HL-60 (cell line): Measurements from ENCODE around the gene ARL2BP.

Source experiments
- TF ChIP-seq, protein P1 (sequence below): IDR thresholded peaks from 2 replicates; pipeline ENCODE4 v1.6.1; 2012; ENCODE audit warnings: low read depth; ENCODE audit not compliant: insufficient replicate concordance
- TF ChIP-seq, protein P2 (sequence below): IDR thresholded peaks from one replicate; pipeline ENCODE4 v1.5.1; 2011; ENCODE audit warnings: low read length, control low read depth, inconsistent platforms; ENCODE audit not compliant: insufficient read depth

- TF ChIP-seq, protein P1, sequence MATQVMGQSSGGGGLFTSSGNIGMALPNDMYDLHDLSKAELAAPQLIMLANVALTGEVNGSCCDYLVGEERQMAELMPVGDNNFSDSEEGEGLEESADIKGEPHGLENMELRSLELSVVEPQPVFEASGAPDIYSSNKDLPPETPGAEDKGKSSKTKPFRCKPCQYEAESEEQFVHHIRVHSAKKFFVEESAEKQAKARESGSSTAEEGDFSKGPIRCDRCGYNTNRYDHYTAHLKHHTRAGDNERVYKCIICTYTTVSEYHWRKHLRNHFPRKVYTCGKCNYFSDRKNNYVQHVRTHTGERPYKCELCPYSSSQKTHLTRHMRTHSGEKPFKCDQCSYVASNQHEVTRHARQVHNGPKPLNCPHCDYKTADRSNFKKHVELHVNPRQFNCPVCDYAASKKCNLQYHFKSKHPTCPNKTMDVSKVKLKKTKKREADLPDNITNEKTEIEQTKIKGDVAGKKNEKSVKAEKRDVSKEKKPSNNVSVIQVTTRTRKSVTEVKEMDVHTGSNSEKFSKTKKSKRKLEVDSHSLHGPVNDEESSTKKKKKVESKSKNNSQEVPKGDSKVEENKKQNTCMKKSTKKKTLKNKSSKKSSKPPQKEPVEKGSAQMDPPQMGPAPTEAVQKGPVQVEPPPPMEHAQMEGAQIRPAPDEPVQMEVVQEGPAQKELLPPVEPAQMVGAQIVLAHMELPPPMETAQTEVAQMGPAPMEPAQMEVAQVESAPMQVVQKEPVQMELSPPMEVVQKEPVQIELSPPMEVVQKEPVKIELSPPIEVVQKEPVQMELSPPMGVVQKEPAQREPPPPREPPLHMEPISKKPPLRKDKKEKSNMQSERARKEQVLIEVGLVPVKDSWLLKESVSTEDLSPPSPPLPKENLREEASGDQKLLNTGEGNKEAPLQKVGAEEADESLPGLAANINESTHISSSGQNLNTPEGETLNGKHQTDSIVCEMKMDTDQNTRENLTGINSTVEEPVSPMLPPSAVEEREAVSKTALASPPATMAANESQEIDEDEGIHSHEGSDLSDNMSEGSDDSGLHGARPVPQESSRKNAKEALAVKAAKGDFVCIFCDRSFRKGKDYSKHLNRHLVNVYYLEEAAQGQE, result no peak
- TF ChIP-seq, protein P2, sequence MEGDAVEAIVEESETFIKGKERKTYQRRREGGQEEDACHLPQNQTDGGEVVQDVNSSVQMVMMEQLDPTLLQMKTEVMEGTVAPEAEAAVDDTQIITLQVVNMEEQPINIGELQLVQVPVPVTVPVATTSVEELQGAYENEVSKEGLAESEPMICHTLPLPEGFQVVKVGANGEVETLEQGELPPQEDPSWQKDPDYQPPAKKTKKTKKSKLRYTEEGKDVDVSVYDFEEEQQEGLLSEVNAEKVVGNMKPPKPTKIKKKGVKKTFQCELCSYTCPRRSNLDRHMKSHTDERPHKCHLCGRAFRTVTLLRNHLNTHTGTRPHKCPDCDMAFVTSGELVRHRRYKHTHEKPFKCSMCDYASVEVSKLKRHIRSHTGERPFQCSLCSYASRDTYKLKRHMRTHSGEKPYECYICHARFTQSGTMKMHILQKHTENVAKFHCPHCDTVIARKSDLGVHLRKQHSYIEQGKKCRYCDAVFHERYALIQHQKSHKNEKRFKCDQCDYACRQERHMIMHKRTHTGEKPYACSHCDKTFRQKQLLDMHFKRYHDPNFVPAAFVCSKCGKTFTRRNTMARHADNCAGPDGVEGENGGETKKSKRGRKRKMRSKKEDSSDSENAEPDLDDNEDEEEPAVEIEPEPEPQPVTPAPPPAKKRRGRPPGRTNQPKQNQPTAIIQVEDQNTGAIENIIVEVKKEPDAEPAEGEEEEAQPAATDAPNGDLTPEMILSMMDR, result no peak
Observed at GRCh38 chr16:57196286-57196685, 48.8 kb upstream of the ARL2BP start.
